Right lobe of liver (tissue), 4 donors: ENCODE measurements around the gene FOXP1.

Experiments
- POLR2A ChIP-seq: fragments of 450-650 bp; IDR thresholded peaks from one replicate; pipeline ENCODE4 v1.6.1; 2017; ENCODE audit warnings: antibody characterized with exemption, mild to moderate bottlenecking
- TF ChIP-seq, protein P1 (sequence below), 4 donors: fragments of 200-600 bp in 3 of 4; fragments of 450-650 bp in 1 of 4; IDR thresholded peaks; one replicate each; pipeline versions ENCODE4 v1.5.1 to v1.8.0; 2016 to 2022; ENCODE audit warnings: antibody characterized with exemption in 4 of 4, mild to moderate bottlenecking in 2 of 4
- donor health status: DM: no; HTN: no; CAD: no.
- donor health status: DM: no; HTN: no; CAD: no.
- donor health status: DM: no; HTN: yes; CAD: no.

DNA sequence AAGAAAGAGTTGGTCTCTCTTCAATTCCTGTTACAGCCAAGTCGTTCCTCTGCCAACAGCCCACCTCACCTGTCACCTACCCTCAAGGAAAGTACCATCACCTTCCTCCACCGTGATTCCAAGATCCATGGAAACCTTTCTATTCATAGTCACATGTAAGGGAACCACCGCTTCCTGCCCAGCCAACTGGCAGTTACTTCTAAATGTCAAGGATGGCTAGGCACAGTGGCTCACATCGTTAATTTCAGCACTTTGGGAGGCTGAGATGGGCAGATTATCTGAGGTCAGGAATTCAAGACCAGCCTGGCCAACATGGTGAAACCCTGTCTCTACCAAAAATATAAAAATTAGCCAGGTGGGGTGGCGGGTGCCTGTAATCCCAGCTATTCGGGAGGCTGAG lies 82.8 kb downstream of the FOXP1 start:
- TF ChIP-seq, protein P1, sequence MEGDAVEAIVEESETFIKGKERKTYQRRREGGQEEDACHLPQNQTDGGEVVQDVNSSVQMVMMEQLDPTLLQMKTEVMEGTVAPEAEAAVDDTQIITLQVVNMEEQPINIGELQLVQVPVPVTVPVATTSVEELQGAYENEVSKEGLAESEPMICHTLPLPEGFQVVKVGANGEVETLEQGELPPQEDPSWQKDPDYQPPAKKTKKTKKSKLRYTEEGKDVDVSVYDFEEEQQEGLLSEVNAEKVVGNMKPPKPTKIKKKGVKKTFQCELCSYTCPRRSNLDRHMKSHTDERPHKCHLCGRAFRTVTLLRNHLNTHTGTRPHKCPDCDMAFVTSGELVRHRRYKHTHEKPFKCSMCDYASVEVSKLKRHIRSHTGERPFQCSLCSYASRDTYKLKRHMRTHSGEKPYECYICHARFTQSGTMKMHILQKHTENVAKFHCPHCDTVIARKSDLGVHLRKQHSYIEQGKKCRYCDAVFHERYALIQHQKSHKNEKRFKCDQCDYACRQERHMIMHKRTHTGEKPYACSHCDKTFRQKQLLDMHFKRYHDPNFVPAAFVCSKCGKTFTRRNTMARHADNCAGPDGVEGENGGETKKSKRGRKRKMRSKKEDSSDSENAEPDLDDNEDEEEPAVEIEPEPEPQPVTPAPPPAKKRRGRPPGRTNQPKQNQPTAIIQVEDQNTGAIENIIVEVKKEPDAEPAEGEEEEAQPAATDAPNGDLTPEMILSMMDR (IDR thresholded peaks at IDR 0.05), result no peak
- no peak for TF ChIP-seq POLR2A
